ENCODE data around the gene SLC9A9.

The SLC9A9 gene

GRCh38 chr3:143313893-143314188, 534.4 kb downstream of the SLC9A9 start:
- no peak for DNase-seq
- in situ Hi-C loops (cut with HindIII; ENCODE audit: low pct_ligation_motif_present, low pct_unique_long_range_greater_than_20kb, low sequenced_read_pairs): no loop called here

DNA sequence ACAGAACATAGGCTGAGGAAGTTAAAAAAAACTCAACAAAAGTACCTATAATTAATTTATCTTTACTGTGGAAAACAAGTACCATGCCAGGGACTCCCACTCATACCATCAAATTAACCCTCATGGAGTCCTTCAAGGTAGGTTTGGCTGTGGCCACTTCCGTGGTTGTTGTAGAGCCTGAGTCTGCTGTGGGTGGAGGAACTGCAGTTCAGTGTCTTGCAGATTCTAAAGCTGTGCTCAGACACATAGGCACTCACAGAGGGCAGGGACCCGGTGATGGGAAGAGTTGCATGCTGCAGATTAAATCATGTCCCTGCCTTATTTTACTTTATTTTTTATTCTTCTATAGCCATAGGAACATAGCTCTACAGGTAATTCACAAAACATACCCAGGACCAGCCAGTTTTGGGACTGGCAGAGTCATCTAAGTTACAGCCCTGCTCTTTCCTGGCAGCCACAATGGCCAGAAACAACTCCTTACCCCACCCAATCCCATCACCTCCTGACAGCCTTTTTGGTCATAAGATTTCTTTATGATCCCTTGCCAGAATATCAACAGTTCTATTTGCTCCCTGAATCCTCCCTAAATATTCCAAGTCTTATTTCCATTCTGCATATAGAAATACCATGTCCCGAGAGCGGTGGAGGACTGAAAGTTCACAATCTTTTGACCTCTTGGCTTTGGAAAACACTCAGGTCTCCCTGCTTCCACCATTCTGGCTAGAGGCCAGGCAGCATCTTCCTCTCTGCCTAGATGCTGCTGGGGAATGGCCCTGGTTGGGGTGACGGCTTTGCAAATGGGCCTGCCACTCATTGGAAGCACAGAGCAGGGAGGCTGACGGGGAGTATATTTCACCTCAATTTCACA, 535.0 kb downstream of the SLC9A9 start:
- in situ Hi-C loops (cut with HindIII; ENCODE audit: low pct_ligation_motif_present, low pct_unique_long_range_greater_than_20kb, low sequenced_read_pairs): no loop called here

GRCh38 chr3:143311096-143311495, 537.2 kb downstream of the SLC9A9 start:
- in situ Hi-C loops (cut with HindIII; ENCODE audit: low pct_ligation_motif_present, low pct_unique_long_range_greater_than_20kb, low sequenced_read_pairs): no loop called here
- no peak for DNase-seq

More for the DNA sequence above, 535.0 kb downstream of the SLC9A9 start:
- no peak for DNase-seq

- no peak for DNase-seq
- in situ Hi-C loops (cut with HindIII; ENCODE audit: low pct_ligation_motif_present, low pct_unique_long_range_greater_than_20kb, low sequenced_read_pairs): no loop called here
Measured at GRCh38 chr3:143309705-143310104, 538.6 kb downstream of the SLC9A9 start.

DNA sequence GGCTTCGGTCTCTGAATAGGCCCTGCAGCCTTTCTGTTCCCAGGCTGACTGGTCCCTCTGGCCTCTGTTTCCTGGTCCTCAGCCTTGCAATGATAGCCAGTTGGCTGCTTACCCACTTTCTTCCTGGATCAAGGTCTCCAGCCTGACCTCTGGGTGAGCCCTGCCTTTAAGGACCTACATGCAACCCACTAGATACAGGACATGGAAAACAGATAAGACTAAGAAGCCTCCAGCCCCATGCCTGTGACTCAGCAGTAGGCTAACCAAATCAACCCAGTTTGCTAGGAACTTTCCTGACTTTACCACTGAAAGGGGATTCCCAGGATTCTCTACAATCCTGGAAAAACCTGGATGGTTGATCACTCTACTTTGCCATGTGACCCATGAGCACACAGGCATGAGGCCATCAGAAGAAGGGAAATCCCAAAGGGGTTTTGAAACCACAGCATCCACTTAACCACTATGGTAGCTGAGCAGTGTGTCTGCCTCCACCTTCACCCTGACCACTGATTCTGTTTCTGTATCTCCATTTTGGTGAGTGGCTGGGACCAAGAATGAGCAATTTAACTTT, 540.6 kb downstream of the SLC9A9 start:
- in situ Hi-C loops (cut with HindIII; ENCODE audit: low pct_ligation_motif_present, low pct_unique_long_range_greater_than_20kb, low sequenced_read_pairs): no loop called here
- peak; percentile 36 for DNase-seq

- no peak for DNase-seq
- in situ Hi-C loops (cut with HindIII; ENCODE audit: low pct_ligation_motif_present, low pct_unique_long_range_greater_than_20kb, low sequenced_read_pairs): no loop called here
Measured at GRCh38 chr3:143306407-143306806, 541.9 kb downstream of the SLC9A9 start.

GRCh38 chr3:143302638-143303171, 545.6 kb downstream of the SLC9A9 start:
- DNase-seq: no peak
- in situ Hi-C loops (cut with HindIII; ENCODE audit: low pct_ligation_motif_present, low pct_unique_long_range_greater_than_20kb, low sequenced_read_pairs): no loop called here

- no peak for DNase-seq
- in situ Hi-C loops (cut with HindIII; ENCODE audit: low pct_ligation_motif_present, low pct_unique_long_range_greater_than_20kb, low sequenced_read_pairs): no loop called here
Measured at GRCh38 chr3:143301031-143301901, 547.0 kb downstream of the SLC9A9 start.

GRCh38 chr3:143298886-143299535, 549.3 kb downstream of the SLC9A9 start:
- in situ Hi-C loops (cut with HindIII; ENCODE audit: low pct_ligation_motif_present, low pct_unique_long_range_greater_than_20kb, low sequenced_read_pairs): no loop called here
- DNase-seq: no peak

DNA sequence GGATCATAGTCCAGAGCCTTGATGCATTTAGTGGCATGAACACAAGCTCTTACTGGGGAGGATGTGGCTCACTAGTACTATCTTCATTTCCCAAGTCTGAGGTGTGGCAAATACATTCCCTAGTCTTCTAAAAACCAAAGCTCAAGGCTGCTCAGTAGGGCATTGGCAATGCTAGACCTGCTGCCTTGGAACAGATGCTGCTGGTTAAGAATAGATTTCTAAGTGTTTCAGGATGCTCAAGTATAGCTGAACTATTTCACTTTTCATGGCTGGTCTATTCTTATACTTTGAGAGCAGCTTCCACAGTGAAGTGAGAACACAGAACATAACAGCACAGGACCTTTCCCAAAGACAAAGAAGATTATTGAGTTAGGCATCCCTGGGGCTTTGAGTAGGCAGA, 549.9 kb downstream of the SLC9A9 start:
- no peak for DNase-seq
- in situ Hi-C loops (cut with HindIII; ENCODE audit: low pct_ligation_motif_present, low pct_unique_long_range_greater_than_20kb, low sequenced_read_pairs): no loop called here

DNA sequence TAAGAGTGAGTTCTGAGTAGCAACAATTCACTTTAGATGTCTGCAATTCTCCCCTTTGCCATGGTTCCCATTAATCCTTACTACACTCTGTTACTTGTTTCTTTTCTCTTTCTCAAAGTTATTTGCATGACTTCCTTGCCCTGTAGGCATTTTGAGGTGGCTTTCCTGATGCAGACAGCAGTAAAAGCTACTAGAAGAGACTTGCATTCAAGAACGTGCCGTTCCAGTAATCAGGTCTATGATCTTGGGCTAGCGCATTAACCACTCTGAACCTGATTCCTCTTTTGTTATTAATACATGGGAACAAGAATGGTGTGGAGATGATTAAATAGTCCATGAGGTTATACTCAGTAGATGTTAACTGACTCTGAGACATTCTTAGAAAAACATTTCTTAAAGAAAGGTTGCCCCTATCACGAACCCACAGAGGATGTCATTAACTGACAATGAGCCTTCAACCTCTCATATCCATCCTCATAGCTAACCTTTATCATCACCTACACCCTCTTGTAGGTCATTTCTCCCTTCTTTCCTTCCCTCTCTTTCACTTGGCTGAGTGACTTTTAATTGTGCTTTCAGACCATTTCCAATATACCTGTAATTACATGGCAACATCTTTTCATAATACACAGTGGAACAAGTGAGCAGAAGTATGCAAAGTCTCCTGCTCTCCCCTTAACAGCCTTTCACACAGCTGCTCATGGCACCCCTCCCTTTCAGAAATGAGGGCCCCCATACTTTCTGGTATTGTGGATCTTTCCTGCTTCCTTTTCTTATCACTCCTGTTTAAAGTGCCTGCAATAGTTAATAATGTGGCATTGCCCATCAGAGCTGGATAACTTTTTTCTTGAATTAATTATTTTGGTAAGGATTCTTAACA, 552.8 kb downstream of the SLC9A9 start:
- in situ Hi-C loops (cut with HindIII; ENCODE audit: low pct_ligation_motif_present, low pct_unique_long_range_greater_than_20kb, low sequenced_read_pairs): no loop called here
- no peak for DNase-seq

- in situ Hi-C loops (cut with HindIII; ENCODE audit: low pct_ligation_motif_present, low pct_unique_long_range_greater_than_20kb, low sequenced_read_pairs): no loop called here
- no peak for DNase-seq
Measured at GRCh38 chr3:143294188-143294587, 554.1 kb downstream of the SLC9A9 start.

DNA sequence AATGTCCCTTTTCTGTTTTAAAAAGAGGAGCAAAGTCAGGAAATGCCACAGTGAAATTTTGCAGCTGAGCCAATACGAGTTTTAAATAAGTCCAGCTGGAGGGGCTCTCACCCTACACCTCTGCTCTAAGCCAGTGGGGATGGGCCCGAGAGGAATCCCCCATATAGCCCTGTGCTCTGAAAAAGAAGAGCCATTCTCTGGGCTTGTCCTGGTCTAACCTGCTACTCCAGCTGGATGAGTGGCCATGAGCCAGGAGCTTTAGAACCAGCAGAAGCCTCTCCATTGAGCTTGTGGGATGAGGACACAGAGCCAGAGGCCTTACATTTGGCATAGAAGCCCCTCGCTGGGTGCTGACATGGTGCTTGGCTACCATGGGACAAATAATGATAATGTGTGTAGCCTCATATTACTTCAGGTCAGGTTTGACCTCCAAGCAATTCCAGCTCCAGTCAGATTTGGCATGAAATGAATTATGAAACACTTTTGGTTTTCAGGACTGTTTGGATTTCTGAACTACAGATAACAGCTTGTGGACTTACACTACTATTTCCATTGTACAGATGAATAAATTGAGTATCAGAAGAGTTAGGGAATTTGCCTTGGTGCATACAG, 556.3 kb downstream of the SLC9A9 start:
- in situ Hi-C loops (cut with HindIII; ENCODE audit: low pct_ligation_motif_present, low pct_unique_long_range_greater_than_20kb, low sequenced_read_pairs): no loop called here
- no peak for DNase-seq

DNA sequence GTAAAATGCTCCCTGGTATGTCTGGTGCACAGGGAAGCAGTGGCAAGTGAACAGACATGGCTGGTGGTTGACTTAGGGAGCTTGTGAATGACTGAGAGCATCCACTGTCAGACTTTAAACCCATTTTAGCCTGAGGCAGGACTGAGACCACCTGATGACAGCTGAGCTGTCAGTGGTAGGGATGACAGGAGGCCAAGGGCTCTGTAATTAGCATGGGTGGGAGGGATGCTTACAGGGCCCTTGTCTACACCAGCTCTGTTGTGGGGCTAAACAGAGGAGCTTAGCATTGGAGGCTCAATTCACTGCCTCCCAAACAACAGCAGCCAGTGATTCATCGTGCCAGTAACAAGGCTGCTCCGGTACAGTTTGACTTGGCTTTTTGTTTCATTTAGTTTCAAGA, 559.3 kb downstream of the SLC9A9 start:
- DNase-seq: no peak
- in situ Hi-C loops (cut with HindIII; ENCODE audit: low pct_ligation_motif_present, low pct_unique_long_range_greater_than_20kb, low sequenced_read_pairs): no loop called here

GRCh38 chr3:143287403-143287802, 560.9 kb downstream of the SLC9A9 start:
- in situ Hi-C loops (cut with HindIII; ENCODE audit: low pct_ligation_motif_present, low pct_unique_long_range_greater_than_20kb, low sequenced_read_pairs): no loop called here
- DNase-seq: no peak

GRCh38 chr3:143286392-143287010, 561.8 kb downstream of the SLC9A9 start:
- in situ Hi-C loops (cut with HindIII; ENCODE audit: low pct_ligation_motif_present, low pct_unique_long_range_greater_than_20kb, low sequenced_read_pairs): no loop called here
- no peak for DNase-seq
